ENCODE measurements around the gene SPAG9. TPM values are rescaled to one million over a fixed set of nuclear protein-coding genes. Genes with fewer than 3 reads are reported as not detected.

Gene SPAG9
- total RNA-seq, 4 donors from 2014 or later = 117 to 240 (median 154) TPM

DNA sequence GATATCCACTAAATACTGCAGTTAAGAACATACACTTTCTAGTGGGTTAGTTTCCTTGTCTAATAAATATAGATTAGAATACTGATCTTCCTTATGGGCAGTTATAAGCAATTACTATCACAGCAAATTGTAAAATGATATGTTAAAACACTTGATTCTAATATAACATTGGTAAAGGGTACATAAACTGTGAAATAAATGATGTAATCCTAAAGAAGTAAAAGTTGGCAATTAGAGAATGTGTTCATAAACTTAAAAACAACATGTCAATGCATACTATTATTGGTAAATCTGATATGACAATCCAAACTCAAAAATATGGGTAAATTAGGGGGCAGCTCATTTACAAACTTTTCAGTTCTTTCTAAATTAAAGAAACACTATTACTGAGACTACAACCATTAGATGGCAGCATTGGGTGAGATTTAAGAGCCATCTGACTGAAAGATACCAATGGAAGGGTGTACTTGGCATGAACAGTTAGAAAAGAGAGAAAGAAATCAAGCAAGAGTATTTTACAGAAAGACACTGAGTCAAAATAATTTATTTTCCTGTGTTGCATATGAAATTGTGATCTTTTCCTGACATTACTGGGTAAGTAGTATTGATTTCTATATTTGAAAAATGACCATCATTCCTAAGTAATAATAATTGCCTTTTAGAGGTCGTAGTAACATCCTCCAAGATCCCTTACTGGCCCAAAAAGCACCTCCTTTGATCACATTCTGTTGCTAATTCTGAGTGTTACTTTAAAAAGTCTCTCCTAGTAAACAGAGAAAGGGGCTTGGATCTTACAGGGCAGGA lies 119.6 kb downstream of the SPAG9 start:
- no peaks in the 10 kb centered on the region for H3K27me3 ChIP-seq
- no peak overlapping the region for H3K4me3 ChIP-seq (replicated peaks in 1 of 3)
- H3K4me1 ChIP-seq = peaks cover 6 to 13% of the 10 kb centered on the region in 2 donors
- DNase-seq = no peak
- 93 to 100% methylated on average over 1 of the region's 1 CpG for WGBS, 2 donors
- no peaks in the 10 kb centered on the region for H3K9me3 ChIP-seq
- peak overlapping the region in 1 of 3 donors; percentile 24 for H3K27ac ChIP-seq
- peaks cover 19 to 28% of the 10 kb centered on the region in 2 donors for H3K36me3 ChIP-seq
- intact Hi-C loops (cut with DNase I) = loop anchor here (5.0 kb wide), 1 partner anchor 151 kb away; the partner anchor contains the start of gene NME1
- TF ChIP-seq POLR2A (IDR thresholded peaks at IDR 0.05) = no peak
- TF ChIP-seq, protein P1, sequence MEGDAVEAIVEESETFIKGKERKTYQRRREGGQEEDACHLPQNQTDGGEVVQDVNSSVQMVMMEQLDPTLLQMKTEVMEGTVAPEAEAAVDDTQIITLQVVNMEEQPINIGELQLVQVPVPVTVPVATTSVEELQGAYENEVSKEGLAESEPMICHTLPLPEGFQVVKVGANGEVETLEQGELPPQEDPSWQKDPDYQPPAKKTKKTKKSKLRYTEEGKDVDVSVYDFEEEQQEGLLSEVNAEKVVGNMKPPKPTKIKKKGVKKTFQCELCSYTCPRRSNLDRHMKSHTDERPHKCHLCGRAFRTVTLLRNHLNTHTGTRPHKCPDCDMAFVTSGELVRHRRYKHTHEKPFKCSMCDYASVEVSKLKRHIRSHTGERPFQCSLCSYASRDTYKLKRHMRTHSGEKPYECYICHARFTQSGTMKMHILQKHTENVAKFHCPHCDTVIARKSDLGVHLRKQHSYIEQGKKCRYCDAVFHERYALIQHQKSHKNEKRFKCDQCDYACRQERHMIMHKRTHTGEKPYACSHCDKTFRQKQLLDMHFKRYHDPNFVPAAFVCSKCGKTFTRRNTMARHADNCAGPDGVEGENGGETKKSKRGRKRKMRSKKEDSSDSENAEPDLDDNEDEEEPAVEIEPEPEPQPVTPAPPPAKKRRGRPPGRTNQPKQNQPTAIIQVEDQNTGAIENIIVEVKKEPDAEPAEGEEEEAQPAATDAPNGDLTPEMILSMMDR (IDR thresholded peaks at IDR 0.05) = peak in 5 of 6 experiments; percentile 13 to 84 (median 50)

DNA sequence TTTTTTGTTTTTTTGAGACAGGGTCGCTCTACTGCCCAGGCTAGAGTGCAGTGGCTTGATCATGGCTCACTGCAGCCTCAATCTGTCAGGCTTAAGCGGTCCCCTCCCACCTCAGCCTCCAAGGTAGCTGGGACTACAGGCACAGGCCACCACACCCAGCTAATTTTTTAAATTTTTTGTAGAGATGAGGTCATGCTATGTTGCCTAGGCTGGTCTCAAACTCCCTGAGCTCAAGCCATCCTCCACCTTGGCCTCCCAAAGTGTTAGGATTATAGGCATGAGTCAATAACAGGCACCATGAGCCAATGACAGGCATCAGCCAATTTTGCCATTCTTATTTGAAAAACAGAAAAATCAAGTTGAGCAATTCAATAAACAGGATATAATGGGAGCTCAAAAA lies 125.0 kb downstream of the SPAG9 start:
- no peaks in the 10 kb centered on the region for H3K27me3 ChIP-seq
- no peak overlapping the region for H3K4me3 ChIP-seq (replicated peaks in 1 of 3)
- no peak overlapping the region for H3K27ac ChIP-seq
- intact Hi-C loops (cut with DNase I) = no loop called here
- no peaks in the 10 kb centered on the region for H3K9me3 ChIP-seq
- no peaks in the 10 kb centered on the region for H3K4me1 ChIP-seq
- peaks cover 44 to 67% of the 10 kb centered on the region in 2 donors for H3K36me3 ChIP-seq
- no peak for DNase-seq
- no peak for TF ChIP-seq POLR2A (IDR thresholded peaks at IDR 0.05)
- TF ChIP-seq, protein P1 (IDR thresholded peaks at IDR 0.05) = no peak
- 88 to 98% methylated on average over 2 of the region's 2 CpGs for WGBS, 2 donors

DNA sequence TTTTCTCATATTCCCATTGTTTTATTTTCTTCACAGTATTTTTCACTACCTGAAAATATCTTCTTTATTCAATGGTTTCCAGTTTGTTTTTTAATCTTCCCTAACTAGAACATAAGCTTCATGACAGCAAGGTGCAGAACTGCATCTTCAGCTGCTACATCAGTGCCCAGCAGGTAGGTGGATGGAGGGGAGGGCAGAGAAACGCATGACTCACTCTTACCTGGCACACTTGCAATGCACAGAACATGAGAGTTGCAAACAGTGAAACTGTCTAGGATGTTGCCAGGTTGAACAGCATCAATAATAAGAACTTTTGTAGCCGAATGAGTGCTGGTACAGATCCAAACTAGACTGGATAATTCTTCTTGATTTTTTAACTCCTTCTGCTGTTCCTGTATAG lies 127.1 kb downstream of the SPAG9 start:
- H3K36me3 ChIP-seq = peaks cover 60 to 75% of the 10 kb centered on the region in 2 donors
- intact Hi-C loops (cut with DNase I) = no loop called here
- WGBS, 2 donors = 68 to 88% methylated on average over 2 of the region's 2 CpGs

DNA sequence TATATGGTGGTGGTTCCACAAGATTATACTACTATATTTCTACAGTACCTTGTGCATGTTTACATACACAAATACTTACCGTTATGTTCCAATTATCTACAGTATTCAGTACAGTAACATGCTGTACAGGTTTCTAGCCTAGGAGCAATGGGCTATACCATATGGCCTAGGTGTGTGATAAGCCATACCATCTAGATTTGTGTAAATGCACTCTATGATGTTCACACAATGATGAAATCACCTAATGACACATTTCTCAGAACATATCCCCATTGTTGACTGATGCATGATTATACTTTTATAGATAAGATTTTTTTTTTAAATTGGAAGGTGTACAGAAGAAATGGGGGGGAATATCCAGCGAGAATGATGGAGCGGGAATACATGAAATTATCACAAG lies 131.5 kb downstream of the SPAG9 start:
- Histone ChIP-seq H3K27ac (no peak overlapping the region), H3K4me1 (peaks cover 3 to 6% of the 10 kb centered on the region in 2 donors), H3K4me3 (replicated peaks in 1 of 3) (no peak overlapping the region), H3K27me3 (no peaks in the 10 kb centered on the region), H3K36me3 (peaks cover 35 to 57% of the 10 kb centered on the region in 2 donors), H3K9me3 (no peaks in the 10 kb centered on the region)
- DNase-seq = no peak
- WGBS, 2 donors = 96 to 97% methylated on average over 3 of the region's 3 CpGs
- TF ChIP-seq, protein P1 (IDR thresholded peaks at IDR 0.05) = no peak
- no peak for TF ChIP-seq POLR2A (IDR thresholded peaks at IDR 0.05)
- intact Hi-C loops (cut with DNase I) = no loop called here

More for the DNA sequence above, 127.1 kb downstream of the SPAG9 start:
- H3K4me3 ChIP-seq (replicated peaks in 1 of 3) = no peak overlapping the region
- no peaks in the 10 kb centered on the region for H3K9me3 ChIP-seq
- H3K27me3 ChIP-seq = no peaks in the 10 kb centered on the region
- no peak overlapping the region for H3K27ac ChIP-seq
- no peak for DNase-seq
- no peaks in the 10 kb centered on the region for H3K4me1 ChIP-seq
- TF ChIP-seq, protein P1 (IDR thresholded peaks at IDR 0.05) = no peak
- TF ChIP-seq POLR2A (IDR thresholded peaks at IDR 0.05) = no peak

DNA sequence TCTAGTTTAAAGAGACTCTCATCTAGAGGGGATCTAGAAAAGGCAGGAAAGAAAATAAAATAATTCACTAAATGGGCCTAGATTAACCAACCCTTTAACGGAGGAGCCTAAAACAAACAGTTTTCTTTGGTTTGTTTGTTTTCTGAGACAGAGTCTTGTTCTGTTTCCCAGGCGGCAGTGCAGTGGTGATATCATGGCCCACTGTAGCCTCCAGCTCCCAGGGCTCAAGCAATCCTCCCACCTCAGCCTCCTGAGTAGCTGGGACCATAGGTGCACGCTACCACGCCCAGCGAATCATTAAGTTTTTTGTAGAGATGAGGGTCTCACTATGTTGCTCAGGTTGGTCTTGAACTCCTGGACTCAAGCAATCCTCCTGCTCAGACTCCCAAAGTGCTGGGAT lies 132.2 kb downstream of the SPAG9 start:
- no peaks in the 10 kb centered on the region for H3K9me3 ChIP-seq
- WGBS, 2 donors = 78 to 88% methylated on average over 5 of the region's 5 CpGs
- no peak for DNase-seq
- intact Hi-C loops (cut with DNase I) = no loop called here
- H3K27ac ChIP-seq = peak overlapping the region in 2 of 3 donors; percentile 11 to 27
- H3K4me1 ChIP-seq = peaks cover 3 to 6% of the 10 kb centered on the region in 2 donors
- H3K27me3 ChIP-seq = no peaks in the 10 kb centered on the region
- H3K4me3 ChIP-seq (replicated peaks in 1 of 3) = no peak overlapping the region
- peaks cover 28 to 50% of the 10 kb centered on the region in 2 donors for H3K36me3 ChIP-seq
- TF ChIP-seq POLR2A (IDR thresholded peaks at IDR 0.05) = no peak
- TF ChIP-seq, protein P1 (IDR thresholded peaks at IDR 0.05) = no peak
